ENCODE measurements around the gene PLXNA4.

DNA sequence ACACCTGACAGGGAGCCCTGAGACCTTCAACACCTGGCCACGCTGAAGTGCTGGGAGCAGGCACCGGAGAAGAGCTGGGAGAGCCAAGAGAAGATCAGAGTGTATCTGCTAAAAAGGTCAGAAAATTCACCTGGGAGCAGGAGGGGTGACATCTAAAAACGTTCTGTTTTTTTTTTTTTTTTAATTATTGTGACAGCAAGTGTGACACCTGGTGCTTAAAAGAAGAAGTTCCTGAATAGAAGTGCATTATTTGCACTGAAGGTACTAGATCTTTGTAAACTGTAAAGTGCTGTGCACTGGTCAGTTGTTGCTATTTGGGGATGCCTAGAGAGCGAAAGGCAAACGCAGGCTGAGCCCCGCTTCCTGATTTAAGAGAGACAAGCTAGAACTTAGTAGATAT, 422.0 kb downstream of the PLXNA4 start:
- TF ChIP-seq, protein P1, sequence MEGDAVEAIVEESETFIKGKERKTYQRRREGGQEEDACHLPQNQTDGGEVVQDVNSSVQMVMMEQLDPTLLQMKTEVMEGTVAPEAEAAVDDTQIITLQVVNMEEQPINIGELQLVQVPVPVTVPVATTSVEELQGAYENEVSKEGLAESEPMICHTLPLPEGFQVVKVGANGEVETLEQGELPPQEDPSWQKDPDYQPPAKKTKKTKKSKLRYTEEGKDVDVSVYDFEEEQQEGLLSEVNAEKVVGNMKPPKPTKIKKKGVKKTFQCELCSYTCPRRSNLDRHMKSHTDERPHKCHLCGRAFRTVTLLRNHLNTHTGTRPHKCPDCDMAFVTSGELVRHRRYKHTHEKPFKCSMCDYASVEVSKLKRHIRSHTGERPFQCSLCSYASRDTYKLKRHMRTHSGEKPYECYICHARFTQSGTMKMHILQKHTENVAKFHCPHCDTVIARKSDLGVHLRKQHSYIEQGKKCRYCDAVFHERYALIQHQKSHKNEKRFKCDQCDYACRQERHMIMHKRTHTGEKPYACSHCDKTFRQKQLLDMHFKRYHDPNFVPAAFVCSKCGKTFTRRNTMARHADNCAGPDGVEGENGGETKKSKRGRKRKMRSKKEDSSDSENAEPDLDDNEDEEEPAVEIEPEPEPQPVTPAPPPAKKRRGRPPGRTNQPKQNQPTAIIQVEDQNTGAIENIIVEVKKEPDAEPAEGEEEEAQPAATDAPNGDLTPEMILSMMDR (conservative IDR thresholded peaks at IDR 0.05; ENCODE audit: low read depth, low read length), result no peak
- no peak for TF ChIP-seq EZH2 (IDR thresholded peaks at IDR 0.05; ENCODE audit: borderline replicate concordance, low read depth, low read length, poor library complexity, severe bottlenecking)

All from A673 (cell line).